Endothelial cell of umbilical vein (primary cell): ENCODE measurements around the gene BRAT1. TPM values are rescaled to one million over a fixed set of nuclear protein-coding genes. Genes with fewer than 3 reads are reported as not detected.

Experiments used
- BruUV-seq: library from RNA; stranded (reverse); fragments of 400-500 nt; replicated peaks from 2 replicates; lab custom pipeline; 2021; lab: Mats Ljungman, UMichigan
- CTCF ChIA-PET: fragments of 300-600, 350-600 bp; sonication (Branson Sonifier 250); formaldehyde crosslinking; loops from one replicate; lab custom pipeline; 2021; ENCODE audit warnings: antibody characterized with exemption, inconsistent platforms; lab: Charles Lee
- POLR2A ChIA-PET: fragments of 300-600, 350-600 bp; sonication (Branson Sonifier 250); formaldehyde crosslinking; loops from one replicate; lab custom pipeline; 2021; ENCODE audit warnings: antibody characterized with exemption, inconsistent platforms; lab: Charles Lee
- DNase-seq: peaks from one replicate; pipeline ENCODE4 v3.0.0-alpha.2; 2011; ENCODE audit warnings: low read depth, low spot score
- FAIRE-seq: peaks from 2 replicates; lab custom pipeline; 2011; peaks lifted over from hg19 to GRCh38; lab: Jason Lieb, UNC
- H2AFZ ChIP-seq: 2 replicates; pipeline ENCODE4 v1.6.0; 2012; ENCODE audit warnings: low read depth, low read length, control low read depth, inconsistent platforms
- H3K27ac ChIP-seq: 2 replicates; pipeline ENCODE4 v1.5.1; 2011; ENCODE audit warnings: low read depth, mild to moderate bottlenecking, control low read depth, low read length, moderate library complexity; ENCODE audit not compliant: insufficient read depth
- H3K27me3 ChIP-seq, 2 experiments: 2 replicates each; pipeline versions ENCODE4 v1.6.0 to v1.6.1; 2011; ENCODE audit warnings: low read length in 2 of 2, mixed read lengths in 1 of 2; ENCODE audit not compliant: control insufficient read depth in 2 of 2, insufficient read depth in 2 of 2
- H3K36me3 ChIP-seq, 2 experiments: 2 replicates in 1 of 2; 3 replicates in 1 of 2; pipeline ENCODE4 v1.5.1; 2011; ENCODE audit warnings: low read length in 2 of 2, mild to moderate bottlenecking in 1 of 2, moderate library complexity in 1 of 2; ENCODE audit not compliant: control insufficient read depth in 2 of 2, insufficient read depth in 2 of 2; ENCODE audit errors: extremely low read depth in 1 of 2
- H3K4me1 ChIP-seq: 3 replicates; pipeline ENCODE4 v1.5.1; 2011; ENCODE audit warnings: mild to moderate bottlenecking, low read length; ENCODE audit not compliant: control insufficient read depth, insufficient read depth; ENCODE audit errors: extremely low read depth
- H3K4me2 ChIP-seq: 2 replicates; pipeline ENCODE4 v1.6.1; 2011; ENCODE audit warnings: low read length, control low read depth, mixed read lengths; ENCODE audit not compliant: insufficient read depth
- H3K4me3 ChIP-seq, 3 experiments: fragments of 200-600 bp in 1 of 3; sonication (generic), shearing (Covaris generic) in 1 of 3; replicated peaks in 1 of 3; 2 replicates each; pipeline ENCODE4 v1.5.1; 2011 to 2016; ENCODE audit warnings: control low read depth in 3 of 3, low read length in 3 of 3, mild to moderate bottlenecking in 2 of 3, inconsistent platforms in 1 of 3, low read depth in 1 of 3, moderate library complexity in 1 of 3; ENCODE audit not compliant: insufficient read depth in 1 of 3
- H3K79me2 ChIP-seq: 2 replicates; pipeline ENCODE4 v1.6.0; 2012; ENCODE audit warnings: low read length, inconsistent platforms; ENCODE audit not compliant: control insufficient read depth, insufficient read depth
- H3K9ac ChIP-seq: replicated peaks from 2 replicates; pipeline ENCODE3; 2011; ENCODE audit warnings: low read length, control low read depth; ENCODE audit not compliant: insufficient read depth; ENCODE audit errors: extremely low read depth
- H3K9me1 ChIP-seq: replicated peaks from 3 replicates; pipeline ENCODE4 v1.6.0; 2011; ENCODE audit warnings: mild to moderate bottlenecking, low read length; ENCODE audit not compliant: control insufficient read depth, insufficient read depth; ENCODE audit errors: extremely low read depth
- H3K9me3 ChIP-seq: replicated peaks from 2 replicates; pipeline ENCODE4 v1.5.1; 2012; ENCODE audit warnings: low read length, inconsistent platforms; ENCODE audit not compliant: control insufficient read depth, insufficient read depth
- H4K20me1 ChIP-seq: replicated peaks from 2 replicates; pipeline ENCODE3; 2011; ENCODE audit warnings: mild to moderate bottlenecking, low read length; ENCODE audit not compliant: control insufficient read depth, insufficient read depth; ENCODE audit errors: extremely low read depth
- EZH2 ChIP-seq: IDR thresholded peaks from 2 replicates; pipeline ENCODE4 v1.6.1; 2012; ENCODE audit warnings: borderline replicate concordance, low read depth, mild to moderate bottlenecking, moderate library complexity, low read length, inconsistent platforms; ENCODE audit not compliant: severe bottlenecking
- FOS ChIP-seq: IDR thresholded peaks from 2 replicates; pipeline ENCODE4 v1.6.1; 2011; ENCODE audit warnings: mild to moderate bottlenecking, low read length, moderate library complexity, borderline replicate concordance; ENCODE audit not compliant: insufficient read depth
- GATA2 ChIP-seq: IDR thresholded peaks from 2 replicates; pipeline ENCODE4 v1.7.0; 2011; ENCODE audit warnings: low read depth, mild to moderate bottlenecking, moderate library complexity, mixed read lengths, low read length; ENCODE audit not compliant: insufficient read length, insufficient read depth
- JUN ChIP-seq: IDR thresholded peaks from 2 replicates; pipeline ENCODE4 v1.6.1; 2011; ENCODE audit warnings: borderline replicate concordance, low read depth; ENCODE audit not compliant: insufficient read length, insufficient read depth
- MYC ChIP-seq: IDR thresholded peaks from one replicate; pipeline ENCODE4 v1.6.1; 2011; ENCODE audit warnings: mild to moderate bottlenecking, low read depth, low read length
- POLR2A ChIP-seq: IDR thresholded peaks from 2 replicates; pipeline ENCODE4 v1.6.1; 2012; ENCODE audit warnings: low read depth, mild to moderate bottlenecking, control low read depth, low read length
- POLR2AphosphoS5 ChIP-seq: IDR thresholded peaks from 2 replicates; pipeline ENCODE4 v1.6.1; 2012; ENCODE audit warnings: low read depth, mild to moderate bottlenecking, control low read depth, low read length, moderate library complexity; ENCODE audit not compliant: insufficient read depth
- dilution Hi-C: fragments of 300-500 bp; cut with MboI; formaldehyde crosslinking; loops from one replicate; pipeline ENCODE4 v1.15.0; 2019; ENCODE audit warnings: low sequenced_read_pairs; ENCODE audit not compliant: extremely low pct_ligation_motif_present
- intact Hi-C: fragments of 100-400 bp; cut with micrococcal nuclease; formaldehyde crosslinking; loops from one replicate; pipeline ENCODE4 v1.10.0; 2022
- polyA plus RNA-seq, 4 experiments: library from polyadenylated mRNA; depleted of rRNA in 3 of 4; stranded (reverse) in 3 of 4; unstranded in 1 of 4; fragments of >200 nt; gene quantifications; 2 replicates each; pipeline versions ENCODE4 v1.2.1 to v1.2.3, GENCODE V29; 2011 to 2012; ENCODE audit warnings: missing spikeins in 1 of 4
- total RNA-seq: library from RNA; stranded (reverse); gene quantifications from 2 replicates; pipeline ENCODE4 v1.2.3, GENCODE V29; 2021
- TF ChIP-seq, protein P1 (sequence below), 2 donors: IDR thresholded peaks; 1 replicate in 1 of 2; 2 replicates in 1 of 2; pipeline ENCODE4 v1.5.1; 2011; ENCODE audit warnings: low read length in 2 of 2, mild to moderate bottlenecking in 2 of 2, moderate library complexity in 2 of 2, control low read depth in 1 of 2, inconsistent platforms in 1 of 2, low read depth in 1 of 2; ENCODE audit not compliant: insufficient read depth in 1 of 2; ENCODE audit errors: extremely low read depth in 1 of 2
- TF ChIP-seq, protein P2 (sequence below): IDR thresholded peaks from 2 replicates; pipeline ENCODE4 v1.6.1; 2011; ENCODE audit not compliant: insufficient read depth, insufficient read length

The BRAT1 gene
- total and polyA plus RNA-seq, 2 donors (not counting 3 experiments of a cell fraction or from before 2014, with no cell fraction given) = 31.1 to 31.6 TPM

DNA sequence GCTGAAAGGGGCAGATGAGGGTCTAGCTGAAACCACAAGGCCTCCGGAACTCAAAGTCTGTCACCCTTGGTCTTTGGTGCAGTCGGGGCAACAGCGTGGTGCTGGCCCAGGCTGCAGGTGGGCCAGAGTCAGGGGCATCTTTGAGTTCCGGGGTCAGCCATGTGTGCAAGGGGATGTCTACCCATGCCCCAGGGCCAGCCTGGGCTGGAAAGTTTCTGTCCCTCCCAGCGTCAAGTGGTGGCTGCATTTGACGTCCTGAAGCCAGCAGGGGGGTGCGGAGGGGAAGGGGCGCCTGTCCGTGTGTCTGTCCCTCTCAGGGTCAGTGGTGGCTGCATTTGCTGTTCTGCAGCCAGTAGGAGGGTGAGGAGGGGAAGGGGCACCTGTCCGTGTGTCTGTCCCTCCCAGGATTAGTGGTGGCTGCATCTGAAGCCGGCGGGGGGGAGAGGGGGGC lies 638 bp downstream of the BRAT1 start:
- no peaks in the 10 kb centered on the region for H4K20me1 ChIP-seq
- no peaks in the 10 kb centered on the region for H3K9me1 ChIP-seq
- POLR2A ChIA-PET = no interaction called here
- no peaks in the 10 kb centered on the region for H3K9me3 ChIP-seq
- H3K79me2 ChIP-seq = peaks cover 14% of the 10 kb centered on the region
- H3K4me1 ChIP-seq = peaks cover 9% of the 10 kb centered on the region
- no peaks in the 10 kb centered on the region for H3K27me3 ChIP-seq
- peak overlapping the region; percentile 64 for H3K4me2 ChIP-seq
- no peak overlapping the region for H2AFZ ChIP-seq
- H3K9ac ChIP-seq = peak overlapping the region; percentile 92
- H3K27ac ChIP-seq = no peak overlapping the region
- dilution Hi-C loops (no loop called here), intact Hi-C loops (loop anchor here (1.0 to 5.0 kb wide), 6 partner anchors 26 to 108 kb away; no protein-coding TSS in a partner anchor)
- BruUV-seq = no TSS peak
- TF ChIP-seq POLR2AphosphoS5 (no peak), JUN (no peak), EZH2 (no peak), POLR2A (no peak), GATA2 (no peak), FOS (no peak), MYC (no peak)
- TF ChIP-seq, protein P1, sequence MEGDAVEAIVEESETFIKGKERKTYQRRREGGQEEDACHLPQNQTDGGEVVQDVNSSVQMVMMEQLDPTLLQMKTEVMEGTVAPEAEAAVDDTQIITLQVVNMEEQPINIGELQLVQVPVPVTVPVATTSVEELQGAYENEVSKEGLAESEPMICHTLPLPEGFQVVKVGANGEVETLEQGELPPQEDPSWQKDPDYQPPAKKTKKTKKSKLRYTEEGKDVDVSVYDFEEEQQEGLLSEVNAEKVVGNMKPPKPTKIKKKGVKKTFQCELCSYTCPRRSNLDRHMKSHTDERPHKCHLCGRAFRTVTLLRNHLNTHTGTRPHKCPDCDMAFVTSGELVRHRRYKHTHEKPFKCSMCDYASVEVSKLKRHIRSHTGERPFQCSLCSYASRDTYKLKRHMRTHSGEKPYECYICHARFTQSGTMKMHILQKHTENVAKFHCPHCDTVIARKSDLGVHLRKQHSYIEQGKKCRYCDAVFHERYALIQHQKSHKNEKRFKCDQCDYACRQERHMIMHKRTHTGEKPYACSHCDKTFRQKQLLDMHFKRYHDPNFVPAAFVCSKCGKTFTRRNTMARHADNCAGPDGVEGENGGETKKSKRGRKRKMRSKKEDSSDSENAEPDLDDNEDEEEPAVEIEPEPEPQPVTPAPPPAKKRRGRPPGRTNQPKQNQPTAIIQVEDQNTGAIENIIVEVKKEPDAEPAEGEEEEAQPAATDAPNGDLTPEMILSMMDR (IDR thresholded peaks at IDR 0.05; ENCODE audit: extremely low read depth in 1 of 2, insufficient read depth in 1 of 2, low read depth in 1 of 2, low read length in 2 of 2) = no peak
- TF ChIP-seq, protein P2, sequence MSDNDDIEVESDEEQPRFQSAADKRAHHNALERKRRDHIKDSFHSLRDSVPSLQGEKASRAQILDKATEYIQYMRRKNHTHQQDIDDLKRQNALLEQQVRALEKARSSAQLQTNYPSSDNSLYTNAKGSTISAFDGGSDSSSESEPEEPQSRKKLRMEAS = no peak
- DNase-seq (peak; percentile 6), FAIRE-seq (no peak)
- no peaks in the 10 kb centered on the region for H3K36me3 ChIP-seq
- CTCF ChIA-PET = no interaction called here
- peak overlapping the region; percentile 31 to 81 (median 46) for H3K4me3 ChIP-seq
